ENCODE measurements around the gene ANKRD44.

The ANKRD44 gene

DNA sequence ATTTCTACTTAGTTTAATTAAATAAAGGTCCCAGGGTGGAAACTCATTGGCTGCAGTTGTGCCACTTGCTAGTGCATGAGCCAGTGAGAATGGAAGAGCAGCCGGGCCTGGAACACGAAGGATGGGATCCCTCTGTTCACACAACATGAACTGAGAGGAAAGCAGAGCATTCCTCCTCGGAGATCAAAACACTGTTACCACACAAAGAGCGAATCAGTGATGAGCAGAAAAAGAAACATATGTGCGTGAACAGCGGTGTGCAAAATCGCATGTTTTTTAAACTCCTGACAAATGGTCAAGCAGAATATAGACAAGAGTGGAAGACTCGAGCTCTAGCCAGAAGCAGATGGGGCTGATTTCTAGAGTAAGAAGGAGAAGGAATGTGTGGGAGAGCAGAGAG is 28.4 kb upstream of the ANKRD44 start:
- Mint-ChIP-seq H3K4me1 (ENCODE audit: low read depth) (peaks cover 9% of the 10 kb centered on the region), H3K36me3 (ENCODE audit: low read depth) (no peaks in the 10 kb centered on the region), H3K27me3 (ENCODE audit: low read depth) (no peaks in the 10 kb centered on the region), H3K4me3 (no peak overlapping the region), H3K9me3 (no peaks in the 10 kb centered on the region), H3K27ac (no peak overlapping the region)
- no peak for DNase-seq (ENCODE audit: low spot score)

GRCh38 chr2:197332641-197333040 is 22.1 kb upstream of the ANKRD44 start:
- Mint-ChIP-seq H3K36me3 (ENCODE audit: low read depth) (peaks cover 5% of the 10 kb centered on the region), H3K27ac (no peak overlapping the region)

GRCh38 chr2:197328461-197328860 is 17.9 kb upstream of the ANKRD44 start:
- peak overlapping the region; percentile 68 for H3K4me3 Mint-ChIP-seq
- H3K4me1 Mint-ChIP-seq (ENCODE audit: low read depth) = peaks cover 42% of the 10 kb centered on the region
- peaks cover 8% of the 10 kb centered on the region for H3K9me3 Mint-ChIP-seq
- DNase-seq (ENCODE audit: low spot score) = peak; percentile 24
- peak overlapping the region; percentile 80 for H3K27ac Mint-ChIP-seq
- H3K36me3 Mint-ChIP-seq (ENCODE audit: low read depth) = peaks cover 5% of the 10 kb centered on the region
- no peaks in the 10 kb centered on the region for H3K27me3 Mint-ChIP-seq (ENCODE audit: low read depth)

More at GRCh38 chr2:197332641-197333040, 22.1 kb upstream of the ANKRD44 start:
- Mint-ChIP-seq H3K4me1 (ENCODE audit: low read depth) (peaks cover 11% of the 10 kb centered on the region), H3K4me3 (no peak overlapping the region), H3K27me3 (ENCODE audit: low read depth) (no peaks in the 10 kb centered on the region), H3K9me3 (peaks cover 8% of the 10 kb centered on the region)
- no peak for DNase-seq (ENCODE audit: low spot score)

- H3K27ac Mint-ChIP-seq = peak overlapping the region; percentile 83
- peaks cover 51% of the 10 kb centered on the region for H3K4me1 Mint-ChIP-seq (ENCODE audit: low read depth)
- no peak for DNase-seq (ENCODE audit: low spot score)
- H3K4me3 Mint-ChIP-seq = peak overlapping the region; percentile 68
- H3K9me3 Mint-ChIP-seq = peaks cover 8% of the 10 kb centered on the region
- H3K36me3 Mint-ChIP-seq (ENCODE audit: low read depth) = peaks cover 5% of the 10 kb centered on the region
- no peaks in the 10 kb centered on the region for H3K27me3 Mint-ChIP-seq (ENCODE audit: low read depth)
These were observed 17.0 kb upstream of the ANKRD44 start for GRCh38 chr2:197327472-197328098.

DNA sequence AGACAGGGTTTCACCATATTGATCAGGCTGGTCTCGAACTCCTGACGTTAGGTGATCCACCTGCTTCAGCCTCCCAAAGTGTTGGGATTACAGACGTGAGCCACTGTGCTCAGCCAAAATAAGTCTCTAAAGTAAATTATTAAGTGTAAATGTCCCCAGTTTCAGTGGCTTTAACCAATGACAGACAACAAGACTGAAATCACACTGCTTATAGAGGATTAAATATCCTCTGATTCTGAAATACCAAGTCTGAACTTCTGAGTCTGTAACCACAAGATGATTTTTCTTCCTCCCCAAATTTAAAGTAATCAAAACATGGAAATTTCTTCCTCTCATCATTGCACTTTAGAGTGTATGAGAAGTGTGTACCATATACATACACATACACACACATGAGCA is 16.5 kb upstream of the ANKRD44 start:
- Mint-ChIP-seq H3K4me3 (peak overlapping the region; percentile 68), H3K4me1 (ENCODE audit: low read depth) (peaks cover 52% of the 10 kb centered on the region), H3K27me3 (ENCODE audit: low read depth) (no peaks in the 10 kb centered on the region), H3K9me3 (peaks cover 8% of the 10 kb centered on the region), H3K27ac (peak overlapping the region; percentile 83), H3K36me3 (ENCODE audit: low read depth) (peaks cover 5% of the 10 kb centered on the region)
- DNase-seq (ENCODE audit: low spot score) = no peak

- Mint-ChIP-seq H3K27me3 (ENCODE audit: low read depth) (no peaks in the 10 kb centered on the region), H3K36me3 (ENCODE audit: low read depth) (peaks cover 1% of the 10 kb centered on the region), H3K4me3 (peak overlapping the region; percentile 74), H3K4me1 (ENCODE audit: low read depth) (peaks cover 63% of the 10 kb centered on the region), H3K27ac (peak overlapping the region; percentile 81), H3K9me3 (no peaks in the 10 kb centered on the region)
- DNase-seq (ENCODE audit: low spot score) = no peak
These were observed 14.2 kb upstream of the ANKRD44 start for GRCh38 chr2:197324801-197325200.

- Mint-ChIP-seq H3K4me1 (ENCODE audit: low read depth) (peaks cover 56% of the 10 kb centered on the region), H3K36me3 (ENCODE audit: low read depth) (no peaks in the 10 kb centered on the region), H3K9me3 (no peaks in the 10 kb centered on the region), H3K4me3 (peak overlapping the region; percentile 84), H3K27ac (peak overlapping the region; percentile 96), H3K27me3 (ENCODE audit: low read depth) (no peaks in the 10 kb centered on the region)
- peak; percentile 26 for DNase-seq (ENCODE audit: low spot score)
These were observed 12.4 kb upstream of the ANKRD44 start for GRCh38 chr2:197322724-197323720.

- DNase-seq (ENCODE audit: low spot score) = no peak
These were observed 11.6 kb upstream of the ANKRD44 start for GRCh38 chr2:197322143-197322542.

DNA sequence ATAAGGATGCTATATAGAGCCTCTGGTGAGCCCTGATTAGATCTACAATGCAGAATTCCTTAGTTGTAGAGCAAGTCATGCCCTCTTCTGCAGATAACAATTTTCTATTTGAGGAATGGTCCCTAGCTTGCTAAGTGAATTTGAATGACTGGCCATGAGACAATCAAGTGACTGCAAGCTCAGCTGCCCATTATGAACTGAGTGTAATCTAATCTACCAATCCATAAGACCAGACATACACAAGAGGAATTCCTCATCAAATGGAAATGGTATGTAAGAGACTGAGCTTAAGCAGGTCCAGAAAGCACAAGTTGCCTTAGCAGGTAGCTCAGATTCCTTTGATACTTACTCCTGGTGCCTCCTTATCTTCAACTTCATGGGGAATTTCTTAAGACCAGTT is 4.8 kb upstream of the ANKRD44 start:
- H3K4me1 Mint-ChIP-seq (ENCODE audit: low read depth) = peaks cover 29% of the 10 kb centered on the region
- H3K27me3 Mint-ChIP-seq (ENCODE audit: low read depth) = no peaks in the 10 kb centered on the region

More at GRCh38 chr2:197322143-197322542, 11.6 kb upstream of the ANKRD44 start:
- H3K27me3 Mint-ChIP-seq (ENCODE audit: low read depth) = no peaks in the 10 kb centered on the region
- H3K4me3 Mint-ChIP-seq = no peak overlapping the region
- no peaks in the 10 kb centered on the region for H3K36me3 Mint-ChIP-seq (ENCODE audit: low read depth)
- H3K27ac Mint-ChIP-seq = peak overlapping the region; percentile 46
- no peaks in the 10 kb centered on the region for H3K9me3 Mint-ChIP-seq
- H3K4me1 Mint-ChIP-seq (ENCODE audit: low read depth) = peaks cover 47% of the 10 kb centered on the region

DNA sequence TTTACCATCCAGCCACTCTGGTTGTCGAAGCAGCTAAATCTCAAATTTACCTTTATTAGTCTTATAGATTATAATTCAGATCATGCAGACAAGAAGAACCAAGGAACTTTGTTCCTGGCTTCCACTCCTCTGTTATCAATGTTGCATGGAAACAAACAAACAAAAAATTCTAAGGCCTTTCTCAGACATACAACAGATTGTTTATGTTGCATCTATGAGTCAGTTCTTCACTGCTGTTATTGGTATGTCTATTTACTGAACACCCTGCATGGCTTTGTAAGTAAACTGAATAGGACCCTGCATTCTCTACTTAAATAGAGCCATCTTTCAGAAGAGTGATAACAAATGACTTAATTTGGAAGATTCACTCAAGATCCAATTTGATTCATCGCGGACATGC is 1.6 kb upstream of the ANKRD44 start:
- DNase-seq (ENCODE audit: low spot score) = no peak
- H3K27me3 Mint-ChIP-seq (ENCODE audit: low read depth) = no peaks in the 10 kb centered on the region
- H3K36me3 Mint-ChIP-seq (ENCODE audit: low read depth) = peaks cover 10% of the 10 kb centered on the region
- no peaks in the 10 kb centered on the region for H3K9me3 Mint-ChIP-seq
- no peak overlapping the region for H3K4me3 Mint-ChIP-seq
- peaks cover 43% of the 10 kb centered on the region for H3K4me1 Mint-ChIP-seq (ENCODE audit: low read depth)
- no peak overlapping the region for H3K27ac Mint-ChIP-seq

More for the DNA sequence above, 4.8 kb upstream of the ANKRD44 start:
- Mint-ChIP-seq H3K9me3 (no peaks in the 10 kb centered on the region), H3K27ac (no peak overlapping the region), H3K4me3 (no peak overlapping the region), H3K36me3 (ENCODE audit: low read depth) (peaks cover 2% of the 10 kb centered on the region)
- DNase-seq (ENCODE audit: low spot score) = no peak

DNA sequence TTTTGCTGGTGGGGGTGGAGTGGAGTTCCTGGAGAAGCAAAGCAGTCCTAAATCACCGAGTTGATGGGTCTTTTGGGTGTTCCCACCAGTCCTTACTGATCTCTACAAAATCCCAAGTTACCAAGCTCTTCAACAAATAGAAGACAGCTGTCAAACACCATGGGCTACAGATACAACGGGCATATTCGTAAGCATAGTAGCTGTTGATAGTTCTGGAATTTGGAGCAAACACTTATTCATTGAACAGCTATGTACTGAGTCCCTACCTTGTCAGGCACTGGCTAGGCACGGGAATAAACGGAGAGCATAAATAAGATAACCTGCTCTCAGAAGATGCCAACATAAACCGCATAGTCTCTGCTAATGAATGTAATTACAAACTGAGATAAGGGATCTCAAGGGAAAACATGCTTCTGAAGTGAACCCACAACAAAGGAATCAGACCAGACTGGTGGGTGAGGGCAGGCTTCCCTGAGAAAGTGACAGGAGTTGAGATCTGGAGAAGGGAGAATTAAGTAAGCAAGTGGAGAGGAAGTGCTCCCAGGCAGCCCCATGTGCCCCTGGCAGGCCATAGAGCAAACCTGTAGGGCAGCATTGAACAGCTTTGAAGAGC is 947 bp upstream of the ANKRD44 start:
- Mint-ChIP-seq H3K9me3 (no peaks in the 10 kb centered on the region), H3K36me3 (ENCODE audit: low read depth) (peaks cover 14% of the 10 kb centered on the region), H3K4me1 (ENCODE audit: low read depth) (peaks cover 49% of the 10 kb centered on the region), H3K27ac (peak overlapping the region; percentile 84), H3K27me3 (ENCODE audit: low read depth) (no peaks in the 10 kb centered on the region), H3K4me3 (peak overlapping the region; percentile 87)
- no peak for DNase-seq (ENCODE audit: low spot score)

GRCh38 chr2:197310987-197311420 is 424 bp upstream of the ANKRD44 start:
- H3K27me3 Mint-ChIP-seq (ENCODE audit: low read depth) = no peaks in the 10 kb centered on the region
- peak overlapping the region; percentile 87 for H3K4me3 Mint-ChIP-seq
- no peak for DNase-seq (ENCODE audit: low spot score)
- H3K9me3 Mint-ChIP-seq = no peaks in the 10 kb centered on the region
- peaks cover 54% of the 10 kb centered on the region for H3K4me1 Mint-ChIP-seq (ENCODE audit: low read depth)
- H3K36me3 Mint-ChIP-seq (ENCODE audit: low read depth) = peaks cover 17% of the 10 kb centered on the region
- H3K27ac Mint-ChIP-seq = peak overlapping the region; percentile 84

DNA sequence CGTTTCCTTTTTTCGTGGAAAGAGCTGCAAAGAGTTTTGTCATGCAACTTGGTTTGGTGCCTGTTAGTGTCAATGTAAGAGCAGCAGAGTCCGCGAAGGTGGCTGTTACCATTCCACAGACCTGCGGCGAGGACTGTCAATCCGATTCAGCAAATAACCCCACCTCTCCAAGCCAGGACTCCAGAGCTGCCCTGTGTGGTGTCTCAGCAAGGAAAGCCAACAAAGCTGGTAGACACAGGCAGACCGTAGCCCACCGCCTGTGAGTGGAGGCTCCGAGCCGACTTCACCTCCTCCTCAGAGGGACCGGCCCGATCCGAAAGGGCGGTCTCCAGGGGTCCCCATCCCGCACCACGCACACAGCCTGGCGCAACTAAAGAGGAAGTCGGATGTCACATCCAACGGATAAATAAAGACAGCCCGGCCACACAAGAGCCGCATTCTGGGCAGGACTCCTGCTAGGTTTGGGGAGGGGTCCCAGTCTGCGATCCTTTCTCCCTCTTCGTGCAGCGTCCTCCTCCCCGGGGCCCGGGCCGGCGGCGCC is 819 bp downstream of the ANKRD44 start:
- no peaks in the 10 kb centered on the region for H3K27me3 Mint-ChIP-seq (ENCODE audit: low read depth)
- peaks cover 60% of the 10 kb centered on the region for H3K4me1 Mint-ChIP-seq (ENCODE audit: low read depth)
- peak; percentile 39 for DNase-seq (ENCODE audit: low spot score)
- H3K4me3 Mint-ChIP-seq = peak overlapping the region; percentile 91
- no peaks in the 10 kb centered on the region for H3K9me3 Mint-ChIP-seq
- H3K27ac Mint-ChIP-seq = peak overlapping the region; percentile 96
- H3K36me3 Mint-ChIP-seq (ENCODE audit: low read depth) = peaks cover 26% of the 10 kb centered on the region

Data from T-helper 2 cell treated with Interferon-gamma antibody and Interleukin-4, amounts not matched to agents 5 μg/mL and 100 μg/mL, for 36 hours (primary cell).